Astrocyte (in vitro differentiated cells and primary cell): ENCODE data around the gene RBM42. TPM values are rescaled to one million over a fixed set of nuclear protein-coding genes. Genes with fewer than 3 reads are reported as not detected.

Source experiments
- DNase-seq: peaks from one replicate; pipeline ENCODE4 v3.0.0-alpha.2; 2010; ENCODE audit warnings: low read depth
- FAIRE-seq: peaks from 2 replicates; lab custom pipeline; 2011; peaks lifted over from hg19 to GRCh38; lab: Jason Lieb, UNC
- H2AFZ ChIP-seq: 2 replicates; pipeline ENCODE4 v1.6.0; 2012; ENCODE audit warnings: low read depth, low read length, inconsistent platforms
- H3K27ac ChIP-seq: 2 replicates; pipeline ENCODE4 v1.5.1; 2011; ENCODE audit warnings: low read depth, low read length, inconsistent platforms
- H3K27me3 ChIP-seq: 2 replicates; pipeline ENCODE4 v1.6.0; 2011; ENCODE audit warnings: low read length, inconsistent platforms; ENCODE audit not compliant: insufficient read depth
- H3K36me3 ChIP-seq: 2 replicates; pipeline ENCODE4 v1.5.1; 2011; ENCODE audit warnings: low read length, inconsistent platforms; ENCODE audit not compliant: insufficient read depth
- H3K4me1 ChIP-seq: 2 replicates; pipeline ENCODE4 v1.5.1; 2011; ENCODE audit warnings: low read length, inconsistent platforms; ENCODE audit not compliant: insufficient read depth
- H3K4me2 ChIP-seq: 2 replicates; pipeline ENCODE4 v1.6.0; 2012; ENCODE audit warnings: low read length, inconsistent platforms
- H3K4me3 ChIP-seq: 2 replicates; pipeline ENCODE4 v1.5.1; 2011; ENCODE audit warnings: low read depth, mild to moderate bottlenecking, low read length, inconsistent platforms; ENCODE audit not compliant: insufficient read depth
- H3K79me2 ChIP-seq: 2 replicates; pipeline ENCODE4 v1.6.0; 2012; ENCODE audit warnings: mild to moderate bottlenecking, low read length, inconsistent platforms; ENCODE audit not compliant: insufficient read depth
- H3K9ac ChIP-seq: 2 replicates; pipeline ENCODE4 v1.6.0; 2012; ENCODE audit warnings: mild to moderate bottlenecking, low read length, inconsistent platforms
- H3K9me3 ChIP-seq: 2 replicates; pipeline ENCODE4 v1.5.1; 2012; ENCODE audit warnings: low read depth, mild to moderate bottlenecking, low read length, inconsistent platforms; ENCODE audit not compliant: insufficient read depth
- H4K20me1 ChIP-seq: 2 replicates; pipeline ENCODE4 v1.6.0; 2012; ENCODE audit warnings: low read length, inconsistent platforms; ENCODE audit not compliant: insufficient read depth
- H3K27ac Mint-ChIP-seq: one replicate; pipeline ENCODE4 v1.8.0; 2021; ENCODE audit warnings: mild to moderate bottlenecking, mixed read lengths; ENCODE audit not compliant: unreplicated experiment
- H3K27me3 Mint-ChIP-seq: one replicate; pipeline ENCODE4 v1.8.0; 2021; ENCODE audit warnings: low read depth, mixed read lengths; ENCODE audit not compliant: unreplicated experiment
- H3K36me3 Mint-ChIP-seq: one replicate; pipeline ENCODE4 v1.8.0; 2021; ENCODE audit warnings: low read depth, mixed read lengths; ENCODE audit not compliant: unreplicated experiment
- H3K4me1 Mint-ChIP-seq: one replicate; pipeline ENCODE4 v1.8.0; 2021; ENCODE audit warnings: low read depth, mixed read lengths; ENCODE audit not compliant: unreplicated experiment
- H3K4me3 Mint-ChIP-seq: one replicate; pipeline ENCODE4 v1.8.0; 2021; ENCODE audit warnings: mild to moderate bottlenecking, moderate library complexity, mixed read lengths; ENCODE audit not compliant: unreplicated experiment
- H3K9me3 Mint-ChIP-seq: one replicate; pipeline ENCODE4 v1.8.0; 2021; ENCODE audit warnings: mild to moderate bottlenecking, mixed read lengths; ENCODE audit not compliant: unreplicated experiment
- CTCF ChIP-seq: IDR thresholded peaks from 2 replicates; pipeline ENCODE4 v1.5.1; 2011; ENCODE audit warnings: low read depth, mild to moderate bottlenecking, inconsistent platforms, low read length, moderate library complexity; ENCODE audit not compliant: insufficient read depth
- EZH2 ChIP-seq: IDR thresholded peaks from 2 replicates; pipeline ENCODE4 v1.6.1; 2012; ENCODE audit warnings: mild to moderate bottlenecking, low read length, inconsistent platforms; ENCODE audit not compliant: insufficient read depth
- total RNA-seq: library from RNA; stranded (reverse); gene quantifications from 2 replicates; pipeline ENCODE4 v1.2.1, GENCODE V29; 2021

The RBM42 gene
- total RNA-seq, 1 donor from 2014 or later = 102 TPM

GRCh38 chr19:35673121-35673804 lies 44.4 kb downstream of the RBM42 start:
- FAIRE-seq = no peak
- Histone ChIP-seq H3K9ac (no peak overlapping the region), H3K4me2 (peak overlapping the region; percentile 80), H3K27me3 (peaks cover 4% of the 10 kb centered on the region), H3K4me3 (peak overlapping the region; percentile 46), H4K20me1 (no peaks in the 10 kb centered on the region), H3K27ac (no peak overlapping the region), H2AFZ (peak overlapping the region; percentile 77), H3K4me1 (no peaks in the 10 kb centered on the region), H3K36me3 (no peaks in the 10 kb centered on the region), H3K9me3 (no peaks in the 10 kb centered on the region), H3K79me2 (no peaks in the 10 kb centered on the region)
- Mint-ChIP-seq H3K36me3 (no peaks in the 10 kb centered on the region), H3K4me1 (no peaks in the 10 kb centered on the region), H3K4me3 (peak overlapping the region; percentile 76), H3K27me3 (peaks cover 51% of the 10 kb centered on the region), H3K9me3 (no peaks in the 10 kb centered on the region), H3K27ac (no peak overlapping the region)
- TF ChIP-seq EZH2 (no peak), CTCF (no peak)
- peak; percentile 33 for DNase-seq

GRCh38 chr19:35675589-35676140 lies 46.8 kb downstream of the RBM42 start:
- Histone ChIP-seq H3K79me2 (no peaks in the 10 kb centered on the region), H4K20me1 (no peaks in the 10 kb centered on the region), H3K9me3 (no peaks in the 10 kb centered on the region), H3K4me1 (no peaks in the 10 kb centered on the region), H3K27me3 (no peaks in the 10 kb centered on the region), H2AFZ (no peak overlapping the region), H3K36me3 (no peaks in the 10 kb centered on the region), H3K4me2 (no peak overlapping the region), H3K27ac (no peak overlapping the region), H3K4me3 (no peak overlapping the region), H3K9ac (no peak overlapping the region)
- Mint-ChIP-seq H3K9me3 (no peaks in the 10 kb centered on the region), H3K36me3 (no peaks in the 10 kb centered on the region), H3K4me1 (no peaks in the 10 kb centered on the region), H3K27me3 (peaks cover 35% of the 10 kb centered on the region), H3K4me3 (no peak overlapping the region), H3K27ac (no peak overlapping the region)
- FAIRE-seq (no peak), DNase-seq (no peak)
- TF ChIP-seq EZH2 = no peak
- TF ChIP-seq CTCF = no peak

Other genes with a start within 250 kb of the RBM42 start
- gene FFAR2, start 180.8 kb upstream of the RBM42 start, total RNA-seq = not detected in 2 replicates
- gene KRTDAP, start 138.6 kb upstream of the RBM42 start, total RNA-seq = not detected in 2 replicates
- gene DMKN, start 115.4 kb upstream of the RBM42 start, total RNA-seq = 50.7 and 56.9 TPM in 2 replicates
- gene SBSN, start 100.7 kb upstream of the RBM42 start, total RNA-seq = 0.18 and 0.38 TPM in 2 replicates
- not detected in 2 replicates for gene GAPDHS, start 95.6 kb upstream of the RBM42 start, total RNA-seq
- 68.2 and 69.3 TPM in 2 replicates for gene TMEM147, start 83.4 kb upstream of the RBM42 start, total RNA-seq
- gene ATP4A, start 65.4 kb upstream of the RBM42 start, total RNA-seq = not detected in 2 replicates
- not detected in 2 replicates for gene PMIS2, start 42.9 kb upstream of the RBM42 start, total RNA-seq
- 5.3 and 6.0 TPM in 2 replicates for gene HAUS5, start 16.3 kb upstream of the RBM42 start, total RNA-seq
- gene ETV2, start 12.7 kb downstream of the RBM42 start, total RNA-seq = 0.45 TPM in 1 of 2 replicates, not detected in the other
- gene COX6B1, start 19.3 kb downstream of the RBM42 start, total RNA-seq = 326 and 344 TPM in 2 replicates
- gene UPK1A, start 37.5 kb downstream of the RBM42 start, total RNA-seq = 0.18 TPM in 1 of 2 replicates, not detected in the other
- gene ZBTB32, start 75.5 kb downstream of the RBM42 start, total RNA-seq = not detected in 2 replicates
- gene KMT2B, start 89.0 kb downstream of the RBM42 start, total RNA-seq = 28.7 and 29.0 TPM in 2 replicates
- gene IGFLR1, start 113.4 kb downstream of the RBM42 start, total RNA-seq = 2.0 and 2.4 TPM in 2 replicates
- gene U2AF1L4, start 116.4 kb downstream of the RBM42 start, total RNA-seq = 15.7 and 16.6 TPM in 2 replicates
- 97.5 and 100 TPM in 2 replicates for gene PSENEN, start 116.6 kb downstream of the RBM42 start, total RNA-seq
- gene LIN37, start 119.5 kb downstream of the RBM42 start, total RNA-seq = 12.7 and 15.6 TPM in 2 replicates
- gene HSPB6, start 128.0 kb downstream of the RBM42 start, total RNA-seq = 1.2 and 1.9 TPM in 2 replicates
- gene PROSER3, start 129.1 kb downstream of the RBM42 start, total RNA-seq = 32.9 and 35.6 TPM in 2 replicates
- 5.5 and 6.8 TPM in 2 replicates for gene ARHGAP33, start 146.5 kb downstream of the RBM42 start, total RNA-seq
- not detected in 2 replicates for gene PRODH2, start 183.8 kb downstream of the RBM42 start, total RNA-seq
- not detected in 2 replicates for gene NPHS1, start 223.5 kb downstream of the RBM42 start, total RNA-seq
- 0.12 and 0.18 TPM in 2 replicates for gene KIRREL2, start 227.9 kb downstream of the RBM42 start, total RNA-seq
- 66.0 and 69.4 TPM in 2 replicates for gene APLP1, start 239.5 kb downstream of the RBM42 start, total RNA-seq